GM19463 (cell line): ENCODE measurements around the gene FXYD2.
"Not testable (repeated sequence)": the region's sequence is repeated elsewhere in the genome, so short reads cannot be mapped to it uniquely, and the experiment has no call there.

Experiments
- ATAC-seq: cut with Tn5 transposase; IDR thresholded peaks from one replicate; pipeline ENCODE4 v1.9.1; 2021; ENCODE audit warnings: mild to moderate bottlenecking, moderate library complexity; ENCODE audit not compliant: unreplicated experiment

The FXYD2 gene

DNA sequence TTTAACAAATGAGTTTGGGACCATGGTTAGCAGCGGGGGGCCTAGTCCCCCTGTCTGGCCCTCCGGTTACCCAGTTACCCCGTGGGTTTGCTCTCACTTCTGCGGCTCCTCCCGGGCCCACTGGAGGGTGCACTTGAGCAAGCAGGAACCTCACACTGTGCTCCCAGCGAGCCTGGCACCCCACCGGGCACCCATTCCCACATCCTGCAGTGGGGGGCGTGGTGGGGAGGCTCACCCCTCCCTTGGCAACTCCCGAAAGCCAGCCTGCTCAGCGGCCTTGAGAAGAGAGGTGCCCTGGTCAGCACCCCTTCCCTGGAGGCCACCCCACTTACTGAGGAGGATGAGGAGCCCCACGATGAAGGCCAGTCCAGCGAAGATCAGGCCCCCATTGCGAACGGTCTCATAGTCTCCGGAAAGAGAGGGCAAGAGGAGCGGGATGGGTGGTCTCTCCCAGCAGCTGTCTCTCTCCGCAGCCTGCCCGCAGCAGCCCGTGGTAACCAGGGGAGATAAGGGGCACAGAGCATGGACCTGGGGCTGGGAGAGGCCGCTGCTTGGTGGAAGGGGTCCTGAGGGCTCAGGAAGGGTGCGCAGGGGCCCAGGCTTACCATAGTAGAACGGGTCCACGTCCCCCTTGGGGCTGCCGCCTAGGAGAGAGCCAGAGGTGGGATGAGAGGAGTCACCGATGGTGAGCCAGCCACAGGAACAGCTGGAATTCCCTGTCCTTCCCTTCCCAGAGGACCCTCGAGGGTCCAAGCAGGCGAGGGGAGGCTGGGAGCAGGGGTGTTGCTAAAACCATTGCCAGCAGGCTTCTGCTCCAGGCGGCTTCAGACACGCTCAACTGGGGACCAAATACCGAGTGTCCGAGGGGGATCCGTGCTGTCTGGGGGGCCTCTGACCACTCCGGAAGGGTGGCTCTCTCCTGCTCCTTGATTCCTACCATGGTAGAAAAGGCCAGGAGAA is 2.2 kb downstream of the FXYD2 start:
- ATAC-seq, result no peak

DNA sequence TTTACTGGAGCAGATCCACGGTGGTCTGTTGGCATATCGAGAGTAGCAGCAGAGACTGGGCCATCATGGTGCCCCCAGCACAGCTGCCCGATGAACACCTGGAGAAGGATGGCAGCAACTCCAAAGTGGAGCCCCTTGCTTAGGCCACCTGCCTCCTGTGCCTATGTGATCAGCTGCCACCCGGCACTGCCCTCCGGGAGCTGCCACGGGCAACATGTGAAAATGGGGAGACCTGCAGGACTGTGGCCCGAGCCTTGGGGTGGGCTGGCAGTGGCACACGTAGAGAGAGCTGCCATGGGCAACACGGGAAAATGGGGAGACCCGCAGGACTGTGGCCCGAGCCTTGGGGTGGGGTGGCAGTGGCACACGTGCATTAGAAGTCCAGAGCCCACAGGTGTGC is 3.1 kb downstream of the FXYD2 start:
- no peak for ATAC-seq

DNA sequence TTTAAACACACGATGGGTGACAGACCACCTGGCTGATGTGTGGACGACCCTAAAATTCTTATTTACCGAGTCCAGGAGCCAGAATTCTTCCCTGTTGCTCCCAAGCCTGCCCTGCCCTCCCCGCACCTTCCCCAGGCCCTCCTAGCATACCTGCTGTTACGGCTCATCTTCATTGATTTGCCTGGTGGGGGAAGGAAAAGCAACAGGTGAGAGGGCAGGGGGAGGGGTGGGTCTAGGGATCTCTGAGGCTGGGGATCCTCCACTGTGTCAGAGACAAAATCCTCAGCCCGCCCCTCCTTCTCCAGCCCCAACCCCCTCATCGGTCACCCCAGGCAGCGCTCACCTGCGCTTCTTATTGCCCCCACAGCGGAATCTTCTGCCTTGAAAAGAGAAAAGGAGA is 4.0 kb downstream of the FXYD2 start:
- no peak for ATAC-seq

DNA sequence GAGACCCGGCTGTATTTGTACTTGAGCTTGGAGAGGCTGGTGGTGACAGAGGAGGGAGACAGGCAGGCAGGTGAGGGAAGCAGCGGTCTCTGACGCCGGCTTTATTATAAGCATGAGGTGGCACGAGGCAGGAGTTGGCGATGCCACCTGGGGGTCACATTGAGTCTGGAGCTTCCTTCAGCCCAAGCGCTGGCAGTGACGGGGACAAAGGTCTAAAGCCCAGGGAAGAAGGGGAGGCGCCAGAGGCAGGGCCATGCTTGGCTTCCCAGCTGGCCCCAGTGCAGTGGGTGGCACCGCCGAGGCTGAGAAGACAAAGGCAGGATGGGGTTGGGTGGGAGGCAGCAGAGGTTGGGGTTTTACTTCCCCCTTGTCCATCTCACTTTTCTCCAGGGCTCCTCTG is 4.5 kb downstream of the FXYD2 start:
- ATAC-seq, result no peak

DNA sequence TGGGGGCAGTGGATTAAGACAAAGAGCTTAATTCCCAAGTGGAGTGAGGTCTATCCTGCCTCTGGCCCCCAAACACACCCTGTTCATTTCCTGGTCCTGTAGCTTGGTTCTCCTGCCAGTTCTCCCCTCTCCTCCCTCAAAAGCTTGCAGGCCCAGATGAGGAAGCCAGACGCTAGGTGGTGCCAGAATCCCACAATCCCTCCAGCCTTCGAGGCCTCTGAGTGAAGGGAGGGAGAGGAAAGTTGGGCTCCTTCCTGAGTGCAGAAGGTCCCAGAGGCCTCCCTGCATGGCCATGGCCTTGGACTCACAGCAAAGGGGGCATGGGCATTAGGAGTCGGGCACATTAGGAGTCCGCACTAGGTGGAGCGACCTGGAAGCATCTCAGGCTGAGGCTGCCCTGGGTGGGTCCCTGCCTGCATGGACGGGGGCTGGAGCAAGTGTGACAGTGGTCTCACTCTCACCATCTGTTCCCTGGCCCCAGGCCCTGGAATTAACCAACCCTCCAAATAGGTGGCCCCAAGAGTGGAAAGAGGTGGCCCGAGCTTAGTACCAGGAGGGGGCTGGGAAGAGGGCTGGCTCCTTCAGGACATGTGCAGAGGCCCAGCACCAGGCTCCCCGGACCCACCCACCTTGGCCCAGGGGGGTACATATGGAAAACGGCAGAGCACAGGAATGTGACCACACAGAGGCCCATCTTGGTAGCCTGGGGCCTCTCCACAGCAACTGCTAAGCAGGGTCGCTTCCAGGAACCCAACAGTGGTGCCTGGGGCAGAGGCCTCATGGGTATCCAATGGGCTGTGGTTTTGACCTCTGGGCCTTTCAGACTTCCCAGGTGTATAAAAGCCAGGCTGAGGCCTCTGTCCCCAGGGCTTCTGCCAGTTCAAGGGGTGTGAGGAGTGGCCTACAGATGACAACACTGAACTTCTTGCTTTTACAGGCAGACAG is 5.2 kb downstream of the FXYD2 start:
- no peak for ATAC-seq

DNA sequence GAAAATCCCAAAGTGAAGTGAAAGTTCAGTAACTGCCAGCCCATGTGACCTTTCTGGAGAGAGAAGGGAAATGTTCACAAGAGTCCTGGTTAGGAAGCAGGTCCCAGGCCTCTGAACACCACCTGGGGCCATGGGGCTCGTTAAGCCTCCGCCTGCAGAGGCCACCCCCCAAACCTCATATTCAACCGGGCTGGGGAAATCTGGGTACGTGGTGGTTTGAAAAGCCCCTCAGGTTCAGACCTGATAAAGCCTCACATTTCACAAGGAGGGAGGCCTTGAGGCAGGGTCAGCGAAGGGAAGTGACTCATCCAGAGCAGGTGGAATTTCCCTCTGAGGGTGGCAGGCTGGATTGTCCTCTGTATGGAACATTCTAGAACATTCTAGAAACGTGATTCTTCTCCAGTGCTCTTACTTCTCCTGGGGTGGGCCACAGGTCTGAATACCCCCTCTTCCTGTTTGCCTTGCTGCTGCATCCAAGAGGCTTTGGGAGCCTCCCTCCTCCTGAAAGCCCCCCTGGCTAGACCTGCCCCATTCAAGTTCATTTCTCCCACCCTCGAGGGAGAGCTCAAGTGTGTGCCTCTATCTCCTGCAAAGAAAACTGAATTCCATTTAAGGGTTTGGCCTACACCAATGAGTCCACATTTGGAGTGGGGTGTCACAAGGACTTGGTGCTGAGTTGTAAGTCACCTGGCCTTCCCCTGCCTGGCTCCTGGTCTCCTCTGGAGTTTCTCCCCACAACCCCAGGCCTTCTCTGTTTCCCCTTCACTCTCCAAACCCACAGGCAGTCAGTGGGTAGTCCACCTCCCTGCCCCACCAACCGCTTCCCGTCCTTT is 6.3 kb downstream of the FXYD2 start:
- ATAC-seq, result peak; percentile 21

DNA sequence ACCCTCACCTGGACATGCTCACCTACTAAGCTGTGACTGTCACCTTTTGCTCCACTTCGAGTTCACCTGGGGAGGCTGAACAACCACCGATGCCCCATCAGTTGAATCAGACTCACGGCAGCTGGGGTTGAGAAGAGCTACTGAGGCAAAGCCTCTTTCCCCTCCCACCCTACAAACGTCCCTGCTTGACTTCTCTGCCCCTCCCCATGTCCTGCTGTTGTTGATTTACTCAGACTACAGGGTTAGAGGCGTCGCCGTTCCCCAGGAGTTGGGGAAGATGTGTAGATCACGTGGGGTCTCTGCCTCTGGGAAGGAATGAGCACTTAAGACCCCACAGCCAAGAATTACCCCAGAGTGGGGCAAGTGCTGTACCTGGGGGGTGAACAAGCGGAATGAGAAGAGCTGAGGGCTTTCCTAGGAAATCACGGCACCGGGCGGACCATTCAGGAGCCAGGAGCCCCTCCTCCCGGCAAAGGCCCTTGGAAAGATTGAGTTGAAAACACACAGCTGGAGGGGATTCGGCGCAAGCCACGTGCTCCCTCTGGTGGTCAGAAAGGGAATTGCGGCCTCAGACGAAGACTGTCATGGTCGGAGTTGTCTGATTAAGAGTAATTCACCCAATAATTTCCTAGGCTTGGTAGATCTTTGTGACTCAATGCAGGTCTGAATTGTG is 7.0 kb downstream of the FXYD2 start:
- peak; percentile 17 for ATAC-seq

DNA sequence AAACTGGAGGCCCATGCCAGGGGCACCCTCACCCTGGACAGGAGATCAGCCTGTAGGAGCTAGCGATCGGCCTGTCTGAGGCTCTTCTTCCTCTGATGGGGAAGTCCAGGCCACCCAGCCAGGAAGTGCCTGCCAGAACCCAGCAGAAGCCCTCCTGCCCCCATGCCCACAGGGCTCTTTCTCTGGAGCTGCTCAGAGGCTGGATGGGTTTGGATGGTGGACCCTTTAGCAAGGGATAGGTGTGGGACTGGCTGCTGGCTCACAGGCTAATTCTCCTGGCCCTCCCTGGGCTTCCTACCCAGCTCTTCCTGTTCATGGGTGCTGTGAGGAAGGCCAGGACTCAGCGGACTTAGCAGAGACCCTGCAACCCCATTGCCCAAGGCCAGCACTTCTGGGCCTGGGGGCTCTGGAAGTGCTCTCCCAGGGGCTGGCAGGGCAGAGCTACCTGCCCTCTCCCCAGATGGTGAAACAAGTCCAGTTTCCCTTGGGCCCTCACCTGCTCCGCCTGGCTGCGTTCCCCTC is 7.6 kb downstream of the FXYD2 start:
- no peak for ATAC-seq

DNA sequence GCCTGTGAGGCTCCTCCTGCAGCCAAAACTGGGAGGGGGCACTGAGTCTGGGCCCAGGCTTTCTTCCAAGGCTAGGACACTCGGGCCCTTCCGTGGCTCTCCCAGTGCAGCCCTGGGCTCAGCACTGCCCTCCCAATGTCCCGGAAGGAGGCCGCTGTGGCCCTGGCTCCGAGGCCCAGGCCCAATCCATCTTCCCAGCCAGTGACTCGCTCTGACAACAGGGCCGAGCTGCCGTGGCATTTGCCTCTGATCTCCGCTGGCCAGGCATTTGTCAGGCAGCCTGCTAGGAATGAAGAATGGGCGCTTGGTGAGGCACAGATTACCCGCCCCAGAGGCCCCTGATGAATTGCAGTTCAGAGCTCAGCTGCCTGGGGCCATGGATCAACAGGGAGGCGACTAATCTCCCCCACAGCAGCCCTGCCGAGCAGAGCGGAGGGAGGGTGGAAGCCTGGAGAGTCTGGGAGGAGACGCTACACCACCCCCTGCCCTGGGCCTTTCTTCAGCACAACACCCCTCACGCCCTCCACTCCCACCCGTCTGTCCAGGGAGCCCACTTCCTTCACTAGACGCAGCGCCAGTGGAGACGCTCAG is 8.3 kb downstream of the FXYD2 start:
- ATAC-seq, result no peak

DNA sequence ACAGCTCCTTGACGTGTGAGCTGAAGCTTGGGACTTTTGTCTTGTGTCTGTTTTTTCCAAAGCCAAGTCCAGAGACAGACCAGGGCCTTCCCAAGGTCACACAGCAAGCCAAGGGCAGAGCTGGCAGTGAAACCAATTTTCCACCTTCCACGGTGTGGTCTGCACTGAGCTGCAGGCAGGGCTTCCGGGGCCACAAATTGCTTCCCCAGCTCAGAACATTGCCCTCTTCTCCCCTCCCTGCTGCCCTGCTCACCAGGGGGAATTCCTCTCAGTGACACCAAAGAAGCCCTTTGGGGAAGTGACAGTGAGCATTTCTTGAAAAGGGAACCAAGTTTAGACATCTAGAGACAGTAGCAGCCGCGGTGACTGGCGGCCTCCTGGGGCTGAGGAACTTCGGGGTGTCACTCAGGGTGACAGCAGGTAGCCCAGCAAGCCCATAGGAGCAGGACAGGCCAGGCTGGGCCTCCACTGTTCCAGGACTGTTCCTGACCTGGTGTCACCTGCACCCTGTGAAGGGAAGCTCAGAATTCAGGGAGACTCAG is 9.2 kb downstream of the FXYD2 start:
- ATAC-seq, result peak; percentile 40

DNA sequence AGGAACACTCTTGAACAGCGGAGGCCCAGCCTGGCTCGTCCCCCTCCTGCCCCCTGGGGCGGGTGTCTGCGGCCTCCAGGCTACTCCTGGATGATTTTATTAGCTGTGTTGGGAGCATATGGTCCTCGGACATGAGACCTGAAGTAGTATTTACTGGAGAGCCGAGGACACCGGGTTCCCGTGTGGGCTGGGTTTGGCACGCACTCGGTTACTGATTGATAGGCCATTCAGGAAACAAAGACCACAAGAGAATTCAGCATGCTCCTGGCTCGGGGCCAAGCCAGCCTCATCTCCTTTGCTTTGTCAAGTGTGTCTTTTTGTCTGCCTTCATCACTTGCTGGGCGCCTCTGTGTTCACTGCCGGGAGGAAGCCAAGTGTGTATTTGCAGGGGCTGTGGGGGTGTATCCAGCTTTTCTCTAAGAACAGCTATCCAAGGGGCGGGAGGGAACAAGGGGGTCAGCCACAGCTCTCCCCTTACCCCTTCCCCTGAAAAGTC is 9.7 kb downstream of the FXYD2 start:
- ATAC-seq, result peak; percentile 36

DNA sequence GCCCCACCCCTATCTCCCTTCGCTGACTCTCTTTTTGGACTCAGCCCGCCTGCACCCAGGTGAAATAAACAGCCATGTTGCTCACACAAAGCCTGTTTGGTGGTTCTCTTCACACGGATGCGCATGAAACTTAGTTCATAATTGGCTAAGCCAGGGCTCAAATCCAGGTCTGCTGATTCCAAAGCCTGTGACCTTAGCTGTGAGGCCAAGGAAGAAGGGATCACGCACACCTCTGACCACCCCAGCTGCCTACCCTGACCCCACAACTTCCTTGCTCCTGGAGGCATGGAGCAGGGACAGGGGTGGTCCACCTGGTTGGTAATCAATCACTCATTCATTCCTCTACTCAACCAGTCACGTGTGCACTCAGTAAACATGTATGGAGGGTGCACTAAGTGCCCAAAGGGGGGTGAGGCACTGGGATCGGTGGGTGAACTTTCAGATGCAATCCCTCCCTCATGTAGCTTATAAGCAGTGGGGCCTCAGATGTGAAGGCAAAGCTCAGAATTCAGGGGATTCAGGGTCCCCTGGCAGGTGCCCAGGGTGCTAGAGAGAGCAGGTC is 10.3 kb downstream of the FXYD2 start:
- peak; percentile 8 for ATAC-seq

DNA sequence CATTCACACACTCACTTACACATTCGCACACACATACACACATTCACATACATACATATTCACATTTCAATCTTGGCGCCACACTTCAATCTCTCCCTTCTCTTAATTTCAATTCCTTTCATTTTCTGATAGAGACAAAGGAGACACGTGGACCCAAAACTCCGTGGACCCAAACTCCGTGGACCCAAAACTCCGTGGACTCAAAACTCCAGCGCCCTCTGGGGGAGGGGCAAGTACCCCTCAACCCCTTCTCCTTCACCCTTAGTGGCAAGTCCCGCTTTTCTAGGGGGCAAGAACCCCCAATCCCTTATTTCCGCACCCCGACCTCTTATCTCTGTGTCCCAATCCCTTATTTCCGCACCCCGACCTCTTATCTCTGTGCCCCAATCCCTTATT is 14.5 kb downstream of the FXYD2 start:
- ATAC-seq, result not testable (repeated sequence)

DNA sequence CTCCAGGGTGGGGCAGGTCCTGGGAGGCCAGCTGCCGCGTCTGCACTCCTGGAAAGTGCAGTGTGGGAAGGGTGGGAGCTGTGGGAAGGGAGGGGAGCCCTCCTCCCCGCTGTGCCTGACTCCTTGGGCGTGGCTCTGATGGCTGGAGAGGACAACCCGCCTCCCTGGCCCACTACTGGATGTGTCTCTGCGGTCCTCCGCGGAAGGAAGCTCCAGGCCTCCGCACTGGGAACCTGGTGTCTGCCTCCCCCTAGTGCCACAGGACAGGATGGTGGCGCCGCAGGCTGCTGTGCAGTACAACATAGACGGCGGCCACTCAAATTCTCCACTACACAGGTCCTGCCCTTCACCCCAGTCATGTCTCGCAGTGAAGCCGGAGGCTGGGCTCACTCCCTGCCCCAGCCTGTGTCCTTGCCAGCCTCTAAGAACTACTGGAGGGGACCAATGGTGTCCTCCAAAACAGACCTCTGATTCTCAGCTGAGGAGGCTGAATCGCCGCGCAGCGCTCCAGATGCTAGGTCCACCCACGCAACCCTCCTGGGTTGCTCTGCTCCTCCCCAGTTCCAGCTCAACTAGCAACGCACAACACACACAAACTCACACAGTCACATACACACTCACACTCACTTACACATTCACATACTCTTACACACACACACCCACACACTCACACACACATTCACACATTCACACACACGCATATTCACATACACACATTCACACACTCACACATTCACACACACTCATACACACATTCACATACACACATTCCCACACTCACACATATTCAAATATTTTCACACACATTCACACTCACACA is 15.1 kb downstream of the FXYD2 start:
- peak; percentile 61 for ATAC-seq

DNA sequence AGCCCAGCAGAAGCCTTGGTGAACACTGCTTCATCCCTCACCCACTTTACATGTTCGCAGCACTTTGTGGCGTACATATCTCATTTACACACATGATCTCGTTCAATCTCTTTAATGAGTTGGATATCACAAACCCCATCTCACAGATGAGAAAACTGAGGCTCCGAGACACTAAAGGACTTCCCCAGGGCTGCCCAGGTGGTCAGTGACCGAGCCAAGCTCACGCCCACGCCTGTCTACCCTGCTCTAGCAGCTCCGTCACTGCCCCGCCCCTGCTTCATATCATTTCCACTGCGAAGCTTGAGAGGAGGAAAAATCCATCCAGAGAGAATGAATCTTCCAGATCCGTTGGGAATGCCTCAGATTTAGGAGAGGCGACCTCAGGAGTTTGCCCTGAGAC is 15.8 kb downstream of the FXYD2 start:
- no peak for ATAC-seq

DNA sequence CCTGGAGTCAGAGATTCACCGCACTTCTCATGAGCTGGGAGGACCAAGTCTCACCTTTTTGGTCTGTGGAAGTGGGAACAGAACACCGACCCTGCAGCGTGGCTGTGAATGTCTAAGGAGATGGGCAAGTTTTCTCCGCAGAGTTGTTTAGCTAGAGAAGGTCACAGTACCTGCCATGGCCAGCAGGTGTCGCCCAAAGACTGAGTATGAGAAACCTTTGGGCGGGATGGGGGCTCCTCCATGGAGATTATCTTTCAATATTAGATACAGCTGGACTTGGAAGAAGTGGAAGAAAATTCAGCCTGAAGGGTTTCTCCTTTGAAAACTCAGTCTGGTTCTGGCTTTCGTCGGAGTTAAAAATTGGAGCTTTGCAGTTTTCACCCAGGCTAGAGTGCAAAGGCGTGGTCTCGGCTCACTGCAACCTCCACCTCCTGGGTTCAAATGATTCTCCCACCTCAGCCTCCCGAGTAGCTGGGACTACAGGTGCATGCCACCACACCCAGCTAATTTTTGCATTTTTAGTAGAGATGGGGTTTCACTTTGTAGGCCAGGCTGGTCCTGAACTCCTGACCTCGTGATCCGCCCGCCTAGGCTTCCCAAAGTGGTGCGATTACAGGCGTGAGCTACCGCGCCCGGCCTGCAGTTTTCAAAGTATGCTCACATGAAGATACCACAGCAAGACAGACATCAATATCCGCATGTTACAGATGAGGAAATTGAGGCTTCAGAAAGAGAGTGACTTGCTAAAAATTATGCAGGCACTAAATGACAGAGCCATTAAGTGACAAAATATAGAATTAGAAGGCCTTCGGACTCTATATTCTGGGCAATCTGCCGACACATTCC is 16.8 kb downstream of the FXYD2 start:
- ATAC-seq, result no peak

DNA sequence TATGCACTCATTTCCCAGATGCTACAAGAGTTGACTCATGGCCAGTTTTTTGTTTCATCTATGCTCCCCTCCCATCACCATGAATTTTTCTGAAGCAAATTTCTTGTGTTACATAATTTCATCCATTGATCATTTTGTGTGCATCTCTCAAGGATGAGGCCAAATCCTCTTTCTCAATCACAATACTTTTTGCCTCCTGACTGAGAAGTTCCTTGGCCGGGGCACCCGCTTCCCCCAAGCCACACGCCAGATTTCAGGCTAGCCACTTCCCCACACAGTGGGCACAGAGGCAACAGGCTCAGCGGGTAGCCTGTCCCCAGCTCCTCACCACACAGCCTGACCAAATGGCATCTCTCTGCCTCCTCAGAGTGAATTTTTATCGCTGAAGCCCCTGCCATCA is 17.7 kb downstream of the FXYD2 start:
- ATAC-seq, result no peak
